Panc1 (cell line): ENCODE data around the gene IL17B. TPM values are rescaled to one million over a fixed set of nuclear protein-coding genes. Genes with fewer than 3 reads are reported as not detected.
A peak's percentile ranks its signal among the peaks of the same experiment; 100 is the strongest.

Source experiments
- ATAC-seq: fragments of 200-7000 bp; cut with Tn5 transposase; 2 replicates; pipeline ENCODE4 v1.9.1; 2020; ENCODE audit warnings: mild to moderate bottlenecking, moderate library complexity
- BruUV-seq: library from RNA; stranded (reverse); fragments of 400-500 nt; replicated peaks from 2 replicates; lab custom pipeline; 2021; lab: Mats Ljungman, UMichigan
- CTCF ChIA-PET: fragments of 300-600 bp; sonication (Branson Sonifier 250); formaldehyde crosslinking; loops from one replicate; lab custom pipeline; 2022; ENCODE audit warnings: antibody characterized with exemption; lab: Charles Lee
- POLR2A ChIA-PET: fragments of 300-600 bp; sonication (Branson Sonifier 250); formaldehyde crosslinking; loops from one replicate; lab custom pipeline; 2022; ENCODE audit warnings: antibody characterized with exemption; lab: Charles Lee
- DNase-seq: peaks from one replicate; pipeline ENCODE4 v3.0.0-alpha.2; 2010; ENCODE audit warnings: low read depth, low spot score
- H3K27ac ChIP-seq: 2 replicates; pipeline ENCODE4 v1.5.1; 2011; ENCODE audit warnings: mild to moderate bottlenecking, low read length, inconsistent platforms
- H3K27me3 ChIP-seq: fragments of 200-500 bp; sonication (Bioruptor generic); 2 replicates; pipeline ENCODE4 v1.6.0; 2014; ENCODE audit warnings: low read length, inconsistent platforms; ENCODE audit not compliant: control insufficient read depth, insufficient read depth
- H3K36me3 ChIP-seq: fragments of 200-500 bp; sonication (Bioruptor generic); 2 replicates; pipeline ENCODE4 v1.5.1; 2014; ENCODE audit warnings: inconsistent platforms, mild to moderate bottlenecking, low read length, moderate library complexity; ENCODE audit not compliant: control insufficient read depth, insufficient read depth
- H3K4me1 ChIP-seq: 2 replicates; pipeline ENCODE4 v1.5.1; 2011; ENCODE audit warnings: inconsistent platforms, mild to moderate bottlenecking, low read length, moderate library complexity; ENCODE audit not compliant: control insufficient read depth, insufficient read depth
- H3K4me3 ChIP-seq, 2 experiments: 2 replicates each; pipeline ENCODE4 v1.5.1; 2011 to 2012; ENCODE audit warnings: low read depth in 2 of 2, low read length in 2 of 2, mild to moderate bottlenecking in 2 of 2, inconsistent platforms in 1 of 2, moderate library complexity in 1 of 2
- H3K9me3 ChIP-seq: fragments of 200-500 bp; sonication (Bioruptor generic); 2 replicates; pipeline ENCODE4 v1.5.1; 2014; ENCODE audit warnings: low read depth, mild to moderate bottlenecking, inconsistent platforms, low read length, moderate library complexity; ENCODE audit not compliant: control insufficient read depth, insufficient read depth
- POLR2AphosphoS5 ChIP-seq: IDR thresholded peaks from 2 replicates; pipeline ENCODE4 v1.6.1; 2012; ENCODE audit warnings: mild to moderate bottlenecking, low read depth, low read length, moderate library complexity
- SIN3A ChIP-seq: IDR thresholded peaks from 2 replicates; pipeline ENCODE4 v1.6.1; 2012; ENCODE audit warnings: low read depth, mild to moderate bottlenecking, low read length, moderate library complexity, borderline replicate concordance; ENCODE audit not compliant: insufficient read depth
- TCF7L2 ChIP-seq: IDR thresholded peaks from 2 replicates; pipeline ENCODE4 v1.6.1; 2011; ENCODE audit warnings: mild to moderate bottlenecking, low read depth, low read length, inconsistent platforms
- in situ Hi-C: cut with HindIII; loops from 2 replicates; pipeline ENCODE4 v1.10.0; 2016; ENCODE audit warnings: low sequenced_read_pairs, low pct_unique_long_range_greater_than_20kb
- intact Hi-C: fragments of 100-400 bp; cut with micrococcal nuclease; formaldehyde crosslinking; loops from one replicate; pipeline ENCODE4 v1.10.0; 2022; ENCODE audit not compliant: unreplicated experiment
- total RNA-seq: library from RNA; stranded (reverse); gene quantifications from one replicate; pipeline ENCODE4 v1.2.1, GENCODE V29; 2021; ENCODE audit not compliant: unreplicated experiment
- TF ChIP-seq, protein P1 (sequence below): fragments of 450-650 bp; IDR thresholded peaks from 2 replicates; pipeline ENCODE4 v1.5.1; 2017; ENCODE audit warnings: mild to moderate bottlenecking
- TF ChIP-seq, protein P2 (sequence below), 2 experiments: IDR thresholded peaks; 2 replicates each; pipeline ENCODE4 v1.6.1; 2011 to 2012; ENCODE audit warnings: low read depth in 2 of 2, control low read depth in 1 of 2, low read length in 1 of 2, mild to moderate bottlenecking in 1 of 2, moderate library complexity in 1 of 2; ENCODE audit not compliant: insufficient read depth in 1 of 2

The IL17B gene
- total RNA-seq, 1 experiment from 2014 or later, result not detected

DNA sequence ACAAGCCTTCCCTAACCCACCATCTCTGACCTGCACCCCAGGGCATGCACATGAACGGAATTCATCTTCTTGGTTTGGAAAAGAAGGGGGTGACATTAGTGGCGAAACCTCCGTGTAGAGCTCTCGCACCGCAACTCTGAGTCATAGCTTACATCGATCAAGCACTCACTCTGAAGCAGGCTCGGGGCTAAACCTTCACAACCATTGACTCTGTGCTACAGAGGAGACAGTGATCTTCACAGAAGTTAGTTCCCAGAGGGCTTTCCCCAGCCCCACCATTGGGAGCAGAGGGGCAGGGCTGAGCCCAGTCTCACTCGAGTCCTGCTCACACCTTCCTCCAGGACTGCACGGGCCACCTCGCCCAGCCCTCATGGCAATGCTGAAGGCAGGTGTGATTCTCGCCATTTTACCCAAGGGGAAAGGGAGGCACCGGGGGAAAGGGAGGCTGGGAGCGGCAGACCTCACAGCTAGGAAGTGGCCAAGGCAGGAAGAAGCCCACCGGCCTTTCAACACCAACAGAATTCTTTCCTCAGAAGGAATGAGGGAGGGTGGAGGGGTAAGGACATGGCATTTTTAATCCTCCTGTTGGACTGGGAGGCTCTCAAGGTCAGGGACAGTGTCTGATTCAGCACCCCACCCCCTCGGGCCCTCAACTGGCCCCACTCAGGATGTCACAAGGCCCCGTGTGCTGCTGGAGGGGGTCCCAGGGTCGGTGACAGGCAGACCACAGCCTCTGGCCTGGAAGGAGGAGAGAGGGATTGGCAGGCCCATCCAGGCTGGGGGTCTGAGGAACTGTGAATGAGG lies 25.9 kb upstream of the IL17B start:
- POLR2A ChIA-PET, result no interaction called here
- CTCF ChIA-PET, result no interaction called here
- Histone ChIP-seq H3K36me3 (no peaks in the 10 kb centered on the region), H3K27me3 (no peaks in the 10 kb centered on the region), H3K4me3 (no peak overlapping the region), H3K9me3 (no peaks in the 10 kb centered on the region), H3K4me1 (no peaks in the 10 kb centered on the region), H3K27ac (no peak overlapping the region)
- in situ Hi-C loops (no loop called here), intact Hi-C loops (no loop called here)
- no peak for DNase-seq
- BruUV-seq, result no TSS peak
- peak; percentile 23; the same call in 1 of the 2 replicates for ATAC-seq
- TF ChIP-seq TCF7L2, result no peak
- TF ChIP-seq, protein P1, sequence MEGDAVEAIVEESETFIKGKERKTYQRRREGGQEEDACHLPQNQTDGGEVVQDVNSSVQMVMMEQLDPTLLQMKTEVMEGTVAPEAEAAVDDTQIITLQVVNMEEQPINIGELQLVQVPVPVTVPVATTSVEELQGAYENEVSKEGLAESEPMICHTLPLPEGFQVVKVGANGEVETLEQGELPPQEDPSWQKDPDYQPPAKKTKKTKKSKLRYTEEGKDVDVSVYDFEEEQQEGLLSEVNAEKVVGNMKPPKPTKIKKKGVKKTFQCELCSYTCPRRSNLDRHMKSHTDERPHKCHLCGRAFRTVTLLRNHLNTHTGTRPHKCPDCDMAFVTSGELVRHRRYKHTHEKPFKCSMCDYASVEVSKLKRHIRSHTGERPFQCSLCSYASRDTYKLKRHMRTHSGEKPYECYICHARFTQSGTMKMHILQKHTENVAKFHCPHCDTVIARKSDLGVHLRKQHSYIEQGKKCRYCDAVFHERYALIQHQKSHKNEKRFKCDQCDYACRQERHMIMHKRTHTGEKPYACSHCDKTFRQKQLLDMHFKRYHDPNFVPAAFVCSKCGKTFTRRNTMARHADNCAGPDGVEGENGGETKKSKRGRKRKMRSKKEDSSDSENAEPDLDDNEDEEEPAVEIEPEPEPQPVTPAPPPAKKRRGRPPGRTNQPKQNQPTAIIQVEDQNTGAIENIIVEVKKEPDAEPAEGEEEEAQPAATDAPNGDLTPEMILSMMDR, result no peak
- TF ChIP-seq POLR2AphosphoS5, result no peak
- TF ChIP-seq, protein P2, sequence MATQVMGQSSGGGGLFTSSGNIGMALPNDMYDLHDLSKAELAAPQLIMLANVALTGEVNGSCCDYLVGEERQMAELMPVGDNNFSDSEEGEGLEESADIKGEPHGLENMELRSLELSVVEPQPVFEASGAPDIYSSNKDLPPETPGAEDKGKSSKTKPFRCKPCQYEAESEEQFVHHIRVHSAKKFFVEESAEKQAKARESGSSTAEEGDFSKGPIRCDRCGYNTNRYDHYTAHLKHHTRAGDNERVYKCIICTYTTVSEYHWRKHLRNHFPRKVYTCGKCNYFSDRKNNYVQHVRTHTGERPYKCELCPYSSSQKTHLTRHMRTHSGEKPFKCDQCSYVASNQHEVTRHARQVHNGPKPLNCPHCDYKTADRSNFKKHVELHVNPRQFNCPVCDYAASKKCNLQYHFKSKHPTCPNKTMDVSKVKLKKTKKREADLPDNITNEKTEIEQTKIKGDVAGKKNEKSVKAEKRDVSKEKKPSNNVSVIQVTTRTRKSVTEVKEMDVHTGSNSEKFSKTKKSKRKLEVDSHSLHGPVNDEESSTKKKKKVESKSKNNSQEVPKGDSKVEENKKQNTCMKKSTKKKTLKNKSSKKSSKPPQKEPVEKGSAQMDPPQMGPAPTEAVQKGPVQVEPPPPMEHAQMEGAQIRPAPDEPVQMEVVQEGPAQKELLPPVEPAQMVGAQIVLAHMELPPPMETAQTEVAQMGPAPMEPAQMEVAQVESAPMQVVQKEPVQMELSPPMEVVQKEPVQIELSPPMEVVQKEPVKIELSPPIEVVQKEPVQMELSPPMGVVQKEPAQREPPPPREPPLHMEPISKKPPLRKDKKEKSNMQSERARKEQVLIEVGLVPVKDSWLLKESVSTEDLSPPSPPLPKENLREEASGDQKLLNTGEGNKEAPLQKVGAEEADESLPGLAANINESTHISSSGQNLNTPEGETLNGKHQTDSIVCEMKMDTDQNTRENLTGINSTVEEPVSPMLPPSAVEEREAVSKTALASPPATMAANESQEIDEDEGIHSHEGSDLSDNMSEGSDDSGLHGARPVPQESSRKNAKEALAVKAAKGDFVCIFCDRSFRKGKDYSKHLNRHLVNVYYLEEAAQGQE (IDR thresholded peaks at IDR 0.05; ENCODE audit: insufficient read depth in 1 of 2, low read depth in 2 of 2, low read length in 1 of 2), result no peak
- TF ChIP-seq SIN3A, result no peak

DNA sequence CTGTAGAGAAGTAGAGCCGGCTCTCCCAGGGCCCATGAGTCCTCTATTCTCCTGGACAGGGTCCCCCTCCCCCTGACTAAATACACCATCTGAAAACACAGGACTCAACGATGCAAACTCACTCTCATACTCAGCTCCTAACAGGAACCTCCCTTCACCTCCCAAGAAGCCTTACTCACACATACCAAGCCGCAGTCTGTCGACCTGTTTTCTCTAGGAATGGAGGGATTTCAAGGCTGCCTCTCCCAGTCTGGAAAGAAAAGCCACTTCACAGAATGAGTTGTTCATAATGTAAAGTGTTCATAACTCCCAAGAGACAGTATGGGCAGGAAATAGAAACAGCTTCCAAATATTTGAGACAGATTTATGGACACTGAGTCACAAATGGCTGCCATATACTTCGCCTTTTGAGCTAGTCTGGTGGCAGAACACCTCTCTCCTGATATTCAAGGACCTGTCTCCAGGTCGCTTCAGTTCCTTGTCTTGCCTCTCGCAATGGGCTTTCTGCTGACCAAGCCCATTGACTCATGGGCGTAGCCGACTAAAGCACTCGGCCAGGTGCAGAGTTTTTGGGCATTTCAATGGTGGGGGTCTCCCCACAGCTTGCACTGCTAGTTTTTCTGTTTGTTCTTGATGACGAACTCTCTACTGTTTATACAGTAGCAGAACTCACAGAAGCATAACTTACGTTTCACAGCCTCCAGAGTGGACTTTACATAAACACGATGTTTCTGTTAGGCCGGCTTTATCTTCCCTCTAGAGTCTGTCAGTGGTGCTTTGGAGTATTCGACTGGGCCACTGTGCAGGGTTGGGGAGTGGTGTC lies 25.0 kb upstream of the IL17B start:
- H3K36me3 ChIP-seq, result no peaks in the 10 kb centered on the region
- H3K9me3 ChIP-seq, result no peaks in the 10 kb centered on the region
- intact Hi-C loops, result no loop called here
- ATAC-seq (no peak), DNase-seq (no peak)
- no peaks in the 10 kb centered on the region for H3K4me1 ChIP-seq
- POLR2A ChIA-PET, result interaction anchor here (0.8 kb wide), 1 partner anchor 10 kb away, joined by 5 read pairs; no protein-coding TSS in a partner anchor
- H3K4me3 ChIP-seq, result no peak overlapping the region
- H3K27me3 ChIP-seq, result no peaks in the 10 kb centered on the region
- H3K27ac ChIP-seq, result no peak overlapping the region
- in situ Hi-C loops, result no loop called here
- TF ChIP-seq, protein P2 (IDR thresholded peaks at IDR 0.05; ENCODE audit: insufficient read depth in 1 of 2, low read depth in 2 of 2, low read length in 1 of 2), result no peak
- TF ChIP-seq SIN3A, result no peak
- no peak for TF ChIP-seq TCF7L2
- no peak for TF ChIP-seq POLR2AphosphoS5
- TF ChIP-seq, protein P1, result no peak
- no TSS peak for BruUV-seq
- CTCF ChIA-PET, result no interaction called here
